ENCODE measurements around the gene PKIG. TPM values are rescaled to one million over a fixed set of nuclear protein-coding genes. Genes with fewer than 3 reads are reported as not detected.

Gene PKIG
- polyA plus RNA-seq, 1 of the 3 experiments (the other 2 are of a cell fraction), result 92.9 TPM

DNA sequence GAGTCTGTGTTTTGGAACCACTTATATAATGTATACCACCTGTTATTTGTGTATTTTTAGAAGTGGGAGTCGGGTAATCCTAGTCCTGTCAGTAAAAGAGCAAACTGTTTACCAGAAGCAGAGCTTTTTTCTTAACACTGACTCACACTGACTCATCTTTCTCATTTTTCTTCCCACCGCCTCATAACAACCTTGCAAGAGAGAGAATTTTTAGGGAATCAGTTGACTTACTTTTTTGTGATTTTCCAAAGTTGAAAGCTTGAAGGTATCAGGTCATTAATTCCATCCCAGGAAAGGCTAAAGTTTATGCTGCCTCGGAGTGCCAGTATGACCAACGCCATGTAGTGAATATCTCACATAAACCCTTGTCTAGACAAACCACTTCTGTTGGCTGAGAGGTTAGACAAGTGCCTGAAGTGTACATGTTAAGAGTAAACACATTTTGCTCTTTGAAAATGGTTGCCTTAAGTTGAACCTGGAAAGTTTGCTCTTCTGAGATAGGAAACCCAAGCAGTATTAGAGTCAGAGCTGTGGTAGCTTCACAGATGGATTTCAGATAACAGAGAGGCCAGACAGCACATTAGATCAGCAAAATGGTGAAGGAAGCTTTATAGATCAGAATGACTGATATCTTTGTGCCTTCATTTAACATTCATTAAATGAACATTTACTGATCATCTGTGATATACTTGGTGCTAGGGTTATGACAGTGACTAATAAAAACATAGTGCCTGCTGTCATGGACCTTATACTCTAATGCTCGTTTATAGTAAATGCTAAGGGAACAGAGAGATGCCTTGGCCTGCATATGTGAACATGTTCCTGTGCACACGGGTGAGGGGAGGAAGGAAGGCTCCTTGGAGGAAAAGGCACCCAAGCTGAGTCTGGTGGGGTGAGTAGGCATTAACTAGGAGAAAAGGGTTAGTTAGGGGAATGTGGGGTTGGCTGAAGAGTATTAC is 29.1 kb upstream of the PKIG start:
- Histone ChIP-seq H3K79me2 (ENCODE audit: insufficient read depth) (peaks cover 75% of the 10 kb centered on the region), H3K4me2 (peak overlapping the region; percentile 65), H3K27me3 (ENCODE audit: insufficient read depth) (no peaks in the 10 kb centered on the region), H2AFZ (ENCODE audit: low read depth) (peak overlapping the region; percentile 12; the same call in 1 of the 2 replicates), H4K20me1 (ENCODE audit: insufficient read depth) (no peaks in the 10 kb centered on the region), H3K9me3 (no peaks in the 10 kb centered on the region), H3K9ac (peak overlapping the region; percentile 56; the same call in 1 of the 2 replicates), H3K9me2 (no peaks in the 10 kb centered on the region), H3F3A (replicated peaks; ENCODE audit: insufficient read depth) (peaks cover 41% of the 10 kb centered on the region), H3K36me3 (replicated peaks in 1 of 2; ENCODE audit: control insufficient read depth in 1 of 2, insufficient read depth in 2 of 2, low read length in 1 of 2) (no peaks in the 10 kb centered on the region), H3K27ac (ENCODE audit: low read depth in 2 of 2, low read length in 1 of 2) (peak overlapping the region; percentile 92 to 98), H3K4me3 (ENCODE audit: low read depth in 2 of 2, low read length in 1 of 2) (peak overlapping the region in 1 of 2 experiments; percentile 8; a peak in 1 of 4 replicates), H3K4me1 (ENCODE audit: control insufficient read depth in 1 of 2, insufficient read depth in 2 of 2, low read depth in 1 of 2, low read length in 1 of 2) (peaks cover 28 to 39% of the 10 kb centered on the region in 2 experiments)
- no peak for DNase-seq
- TF ChIP-seq GABPA (IDR thresholded peaks at IDR 0.05; ENCODE audit: low read depth), result no peak
- TF ChIP-seq, protein P1, sequence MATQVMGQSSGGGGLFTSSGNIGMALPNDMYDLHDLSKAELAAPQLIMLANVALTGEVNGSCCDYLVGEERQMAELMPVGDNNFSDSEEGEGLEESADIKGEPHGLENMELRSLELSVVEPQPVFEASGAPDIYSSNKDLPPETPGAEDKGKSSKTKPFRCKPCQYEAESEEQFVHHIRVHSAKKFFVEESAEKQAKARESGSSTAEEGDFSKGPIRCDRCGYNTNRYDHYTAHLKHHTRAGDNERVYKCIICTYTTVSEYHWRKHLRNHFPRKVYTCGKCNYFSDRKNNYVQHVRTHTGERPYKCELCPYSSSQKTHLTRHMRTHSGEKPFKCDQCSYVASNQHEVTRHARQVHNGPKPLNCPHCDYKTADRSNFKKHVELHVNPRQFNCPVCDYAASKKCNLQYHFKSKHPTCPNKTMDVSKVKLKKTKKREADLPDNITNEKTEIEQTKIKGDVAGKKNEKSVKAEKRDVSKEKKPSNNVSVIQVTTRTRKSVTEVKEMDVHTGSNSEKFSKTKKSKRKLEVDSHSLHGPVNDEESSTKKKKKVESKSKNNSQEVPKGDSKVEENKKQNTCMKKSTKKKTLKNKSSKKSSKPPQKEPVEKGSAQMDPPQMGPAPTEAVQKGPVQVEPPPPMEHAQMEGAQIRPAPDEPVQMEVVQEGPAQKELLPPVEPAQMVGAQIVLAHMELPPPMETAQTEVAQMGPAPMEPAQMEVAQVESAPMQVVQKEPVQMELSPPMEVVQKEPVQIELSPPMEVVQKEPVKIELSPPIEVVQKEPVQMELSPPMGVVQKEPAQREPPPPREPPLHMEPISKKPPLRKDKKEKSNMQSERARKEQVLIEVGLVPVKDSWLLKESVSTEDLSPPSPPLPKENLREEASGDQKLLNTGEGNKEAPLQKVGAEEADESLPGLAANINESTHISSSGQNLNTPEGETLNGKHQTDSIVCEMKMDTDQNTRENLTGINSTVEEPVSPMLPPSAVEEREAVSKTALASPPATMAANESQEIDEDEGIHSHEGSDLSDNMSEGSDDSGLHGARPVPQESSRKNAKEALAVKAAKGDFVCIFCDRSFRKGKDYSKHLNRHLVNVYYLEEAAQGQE (IDR thresholded peaks at IDR 0.05; ENCODE audit: low read depth, low read length), result no peak
- TF ChIP-seq FOSL2 (IDR thresholded peaks at IDR 0.05; ENCODE audit: borderline replicate concordance, low read depth), result peak; percentile 99
- TF ChIP-seq NRF1 (IDR thresholded peaks at IDR 0.05; ENCODE audit: low read depth, low read length), result no peak
- TF ChIP-seq NFIC (IDR thresholded peaks at IDR 0.05; ENCODE audit: borderline replicate concordance), result peak; percentile 34; the same call in 1 of the 2 replicates
- 0 out of 2 replicates have a peak, but pooled peaks have one; percentile 39 for TF ChIP-seq FOXM1 (IDR thresholded peaks at IDR 0.05; ENCODE audit: low read depth)
- TF ChIP-seq GATA2 (CRISPR knock-in tag; IDR thresholded peaks at IDR 0.05), result peak; percentile 54
- TF ChIP-seq, protein P2, sequence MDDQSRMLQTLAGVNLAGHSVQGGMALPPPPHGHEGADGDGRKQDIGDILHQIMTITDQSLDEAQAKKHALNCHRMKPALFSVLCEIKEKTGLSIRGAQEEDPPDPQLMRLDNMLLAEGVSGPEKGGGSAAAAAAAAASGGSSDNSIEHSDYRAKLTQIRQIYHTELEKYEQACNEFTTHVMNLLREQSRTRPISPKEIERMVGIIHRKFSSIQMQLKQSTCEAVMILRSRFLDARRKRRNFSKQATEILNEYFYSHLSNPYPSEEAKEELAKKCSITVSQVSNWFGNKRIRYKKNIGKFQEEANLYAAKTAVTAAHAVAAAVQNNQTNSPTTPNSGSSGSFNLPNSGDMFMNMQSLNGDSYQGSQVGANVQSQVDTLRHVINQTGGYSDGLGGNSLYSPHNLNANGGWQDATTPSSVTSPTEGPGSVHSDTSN (IDR thresholded peaks at IDR 0.05), result peak; percentile 76
- TF ChIP-seq RXRA (IDR thresholded peaks at IDR 0.05; ENCODE audit: borderline replicate concordance, low read depth), result peak; percentile 78; the same call in 1 of the 2 replicates
- TF ChIP-seq JUND (IDR thresholded peaks at IDR 0.05), result peak; percentile 89
- TF ChIP-seq TCF12 (IDR thresholded peaks at IDR 0.05), result peak; percentile 95
- peak; percentile 19 to 78; a peak in 3 of 4 replicates for TF ChIP-seq EP300 (IDR thresholded peaks at IDR 0.05; ENCODE audit: borderline replicate concordance in 1 of 2, low read depth in 1 of 2, low read length in 1 of 2)
- no peak for TF ChIP-seq RAD21 (IDR thresholded peaks at IDR 0.05; ENCODE audit: low read length)
- TF ChIP-seq POLR2AphosphoS5 (IDR thresholded peaks at IDR 0.05; ENCODE audit: low read depth, low read length), result peak; percentile 73; the same call in 1 of the 2 replicates
- no peak for TF ChIP-seq USF1 (IDR thresholded peaks at IDR 0.05; ENCODE audit: borderline replicate concordance, low read depth)
- TF ChIP-seq FOXJ3 (CRISPR knock-in tag; IDR thresholded peaks at IDR 0.05), result no peak
- peak; percentile 97 for TF ChIP-seq MEF2A (IDR thresholded peaks at IDR 0.05; ENCODE audit: borderline replicate concordance, low read depth)
- POLR2A ChIA-PET, result no interaction called here
- CTCF ChIA-PET, result interaction anchor here (0.6 to 1.6 kb wide), 5 partner anchors 10 to 169 kb away, joined by 3 to 6 read pairs (median 3); no protein-coding TSS in a partner anchor
- 3% methylated on average over 6 of the region's 6 CpGs for WGBS (ENCODE audit: low lambda C conversion rate)
